H54 (cell line): ENCODE measurements around the gene MAGI1.

ENCODE experiments used
- DNase-seq: peaks from one replicate; pipeline ENCODE4 v3.0.0; 2011; ENCODE audit warnings: low spot score, mixed read lengths; ENCODE audit not compliant: insufficient read length
- FAIRE-seq: peaks from 3 replicates; lab custom pipeline; 2011; peaks lifted over from hg19 to GRCh38; lab: Jason Lieb, UNC
- POLR2A ChIP-seq: IDR thresholded peaks from 2 replicates; pipeline ENCODE4 v1.6.1; 2011; ENCODE audit warnings: low read depth, mild to moderate bottlenecking, low read length

MAGI1 gene

GRCh38 chr3:65946438-65946837 is 92.3 kb downstream of the MAGI1 start:
- no peak for DNase-seq
- FAIRE-seq: no peak
- TF ChIP-seq POLR2A: no peak

- TF ChIP-seq POLR2A: no peak
- FAIRE-seq: no peak
- DNase-seq: no peak
Observed at GRCh38 chr3:65945953-65946352, 92.8 kb downstream of the MAGI1 start.

GRCh38 chr3:65945480-65945879 is 93.2 kb downstream of the MAGI1 start:
- DNase-seq (no peak), FAIRE-seq (peak; percentile 6)
- TF ChIP-seq POLR2A: no peak

GRCh38 chr3:65944252-65944651 is 94.5 kb downstream of the MAGI1 start:
- TF ChIP-seq POLR2A: no peak
- DNase-seq (no peak), FAIRE-seq (no peak)

- FAIRE-seq (no peak), DNase-seq (no peak)
- no peak for TF ChIP-seq POLR2A
Observed at GRCh38 chr3:65939801-65940246, 98.9 kb downstream of the MAGI1 start.

- no peak for FAIRE-seq
- no peak for TF ChIP-seq POLR2A
- DNase-seq: no peak
Observed at GRCh38 chr3:65939184-65939583, 99.5 kb downstream of the MAGI1 start.

GRCh38 chr3:65938676-65939075 is 100.0 kb downstream of the MAGI1 start:
- no peak for TF ChIP-seq POLR2A
- DNase-seq (no peak), FAIRE-seq (no peak)

GRCh38 chr3:65938147-65938546 is 100.6 kb downstream of the MAGI1 start:
- TF ChIP-seq POLR2A: no peak
- DNase-seq: no peak
- FAIRE-seq: no peak

GRCh38 chr3:65936908-65937638 is 101.6 kb downstream of the MAGI1 start:
- no peak for TF ChIP-seq POLR2A
- DNase-seq (no peak), FAIRE-seq (no peak)

- no peak for FAIRE-seq
- no peak for DNase-seq
- no peak for TF ChIP-seq POLR2A
Observed at GRCh38 chr3:65935724-65936123, 103.0 kb downstream of the MAGI1 start.

- TF ChIP-seq POLR2A: no peak
- DNase-seq (no peak), FAIRE-seq (no peak)
Observed at GRCh38 chr3:65930648-65931047, 108.1 kb downstream of the MAGI1 start.

GRCh38 chr3:65928110-65928509 is 110.6 kb downstream of the MAGI1 start:
- TF ChIP-seq POLR2A: no peak
- DNase-seq (no peak), FAIRE-seq (no peak)

- DNase-seq (no peak), FAIRE-seq (peak; percentile 67)
Observed at GRCh38 chr3:65927576-65927975, 111.1 kb downstream of the MAGI1 start.

GRCh38 chr3:65925254-65925954 is 113.3 kb downstream of the MAGI1 start:
- DNase-seq (no peak), FAIRE-seq (no peak)
- TF ChIP-seq POLR2A: no peak

More at GRCh38 chr3:65927576-65927975, 111.1 kb downstream of the MAGI1 start:
- TF ChIP-seq POLR2A: no peak
